Neural cell (in vitro differentiated cells): ENCODE data around the gene MED26.

Experiments used
- EP300 ChIP-seq: fragments of 450-650 bp; conservative IDR thresholded peaks from 2 replicates; pipeline ENCODE4 v1.6.1; 2014; ENCODE audit warnings: antibody characterized with exemption, mild to moderate bottlenecking, moderate library complexity; ENCODE audit not compliant: poor library complexity, severe bottlenecking
- POLR2AphosphoS5 ChIP-seq: IDR thresholded peaks from 2 replicates; pipeline ENCODE4 v1.6.1; 2012
- RAD21 ChIP-seq: fragments of 450-650 bp; conservative IDR thresholded peaks from 2 replicates; pipeline ENCODE4 v1.6.1; 2014; ENCODE audit warnings: antibody characterized with exemption, mild to moderate bottlenecking, moderate library complexity
- TF ChIP-seq, protein P1 (sequence below): fragments of 450-650 bp; IDR thresholded peaks from 2 replicates; pipeline ENCODE4 v1.5.1; 2014; ENCODE audit warnings: antibody characterized with exemption, mild to moderate bottlenecking, moderate library complexity; ENCODE audit not compliant: poor library complexity, severe bottlenecking

DNA sequence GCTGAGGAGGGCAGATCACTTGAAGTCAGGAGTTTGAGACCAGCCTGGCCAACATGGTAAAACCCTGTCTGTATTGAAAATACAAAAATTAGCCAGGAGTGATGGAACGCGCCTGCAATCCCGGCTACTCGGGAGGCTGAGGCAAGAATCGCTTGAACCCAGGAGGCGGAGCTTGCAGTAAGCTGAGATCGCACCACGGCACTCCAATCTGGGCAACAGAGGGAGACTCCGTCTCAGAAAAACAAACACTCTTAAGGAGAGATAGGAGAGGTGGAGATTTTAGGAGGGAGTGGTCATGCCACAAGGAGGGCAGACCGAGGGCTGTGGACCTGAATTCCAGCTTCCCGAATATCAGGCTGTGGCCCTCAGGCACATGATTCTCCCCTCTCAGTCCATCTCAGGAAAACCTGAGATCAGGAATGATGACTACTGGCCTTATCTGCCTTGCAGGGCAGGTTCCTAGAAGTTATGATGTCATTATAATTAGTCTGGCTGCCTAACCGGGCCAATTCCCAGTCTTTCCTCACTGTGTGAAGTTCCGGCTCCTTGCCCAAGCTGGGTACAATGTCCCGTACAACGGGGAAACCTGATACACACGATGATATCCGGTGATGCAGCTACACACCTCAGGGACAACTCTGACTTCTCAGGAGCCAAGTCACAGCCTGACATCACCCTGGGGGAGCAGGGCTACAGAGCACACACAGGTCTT lies 58.2 kb downstream of the MED26 start:
- no peak for TF ChIP-seq EP300
- TF ChIP-seq RAD21, result no peak
- TF ChIP-seq, protein P1, sequence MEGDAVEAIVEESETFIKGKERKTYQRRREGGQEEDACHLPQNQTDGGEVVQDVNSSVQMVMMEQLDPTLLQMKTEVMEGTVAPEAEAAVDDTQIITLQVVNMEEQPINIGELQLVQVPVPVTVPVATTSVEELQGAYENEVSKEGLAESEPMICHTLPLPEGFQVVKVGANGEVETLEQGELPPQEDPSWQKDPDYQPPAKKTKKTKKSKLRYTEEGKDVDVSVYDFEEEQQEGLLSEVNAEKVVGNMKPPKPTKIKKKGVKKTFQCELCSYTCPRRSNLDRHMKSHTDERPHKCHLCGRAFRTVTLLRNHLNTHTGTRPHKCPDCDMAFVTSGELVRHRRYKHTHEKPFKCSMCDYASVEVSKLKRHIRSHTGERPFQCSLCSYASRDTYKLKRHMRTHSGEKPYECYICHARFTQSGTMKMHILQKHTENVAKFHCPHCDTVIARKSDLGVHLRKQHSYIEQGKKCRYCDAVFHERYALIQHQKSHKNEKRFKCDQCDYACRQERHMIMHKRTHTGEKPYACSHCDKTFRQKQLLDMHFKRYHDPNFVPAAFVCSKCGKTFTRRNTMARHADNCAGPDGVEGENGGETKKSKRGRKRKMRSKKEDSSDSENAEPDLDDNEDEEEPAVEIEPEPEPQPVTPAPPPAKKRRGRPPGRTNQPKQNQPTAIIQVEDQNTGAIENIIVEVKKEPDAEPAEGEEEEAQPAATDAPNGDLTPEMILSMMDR, result no peak
- no peak for TF ChIP-seq POLR2AphosphoS5
